DOHH2 (cell line): Measurements from ENCODE around the gene IDE.

Experiments
- CTCF ChIP-seq: fragments of 200-600 bp; sonication (generic); IDR thresholded peaks from one replicate; pipeline ENCODE4 v1.5.1; 2014; ENCODE audit warnings: antibody characterized with exemption, mild to moderate bottlenecking, low read depth, low read length; ENCODE audit not compliant: poor library complexity, severe bottlenecking
- EZH2phosphoT487 ChIP-seq: fragments of 200-600 bp; sonication (generic); IDR thresholded peaks from 2 replicates; pipeline ENCODE4 v1.6.1; 2017; ENCODE audit warnings: borderline replicate concordance, mild to moderate bottlenecking, antibody characterized with exemption, low read length, moderate library complexity, mixed read lengths

DNA sequence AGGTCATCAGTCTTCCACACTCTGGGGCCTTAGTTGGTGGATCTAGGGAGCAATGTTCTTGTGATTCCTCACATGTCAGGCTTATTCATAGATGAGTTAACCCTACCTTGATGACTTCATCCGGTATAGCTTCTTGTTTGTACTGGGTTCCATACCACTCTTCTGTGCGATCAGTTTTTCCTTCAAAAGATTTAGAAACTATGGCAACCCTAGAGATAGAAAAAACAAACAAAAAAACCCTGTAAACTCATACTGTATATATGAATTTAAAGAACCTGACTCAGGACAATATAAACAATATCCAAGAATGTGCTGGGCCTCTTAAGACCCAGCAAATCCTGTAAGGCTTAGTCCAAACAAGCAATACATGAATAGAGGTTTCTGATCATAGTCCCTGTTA lies 83.5 kb downstream of the IDE start:
- TF ChIP-seq CTCF: no peak
- no peak for TF ChIP-seq EZH2phosphoT487
